Measurements from ENCODE around the gene CNTN4.

DNA sequence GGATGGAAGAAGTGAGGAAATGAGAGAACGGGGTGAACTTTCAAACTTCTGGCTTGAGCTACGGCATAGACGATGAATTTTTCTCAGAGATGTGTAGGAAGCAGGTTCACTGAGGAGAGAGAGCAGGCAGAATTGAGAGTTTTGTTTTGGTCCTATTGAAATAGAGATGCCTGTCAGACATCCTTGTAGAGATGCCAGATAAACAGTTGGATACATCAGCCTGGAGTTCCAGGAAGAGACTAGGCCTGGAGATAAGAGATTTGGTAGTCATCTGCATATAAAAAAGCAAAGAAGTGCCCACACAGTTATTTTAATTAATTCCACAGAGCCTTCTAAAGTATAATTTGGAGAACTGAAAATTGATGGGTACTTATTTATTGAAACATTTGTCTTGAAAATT lies 515.9 kb downstream of the CNTN4 start:
- TF ChIP-seq POLR2A (IDR thresholded peaks at IDR 0.05): no peak
- TF ChIP-seq, protein P1, sequence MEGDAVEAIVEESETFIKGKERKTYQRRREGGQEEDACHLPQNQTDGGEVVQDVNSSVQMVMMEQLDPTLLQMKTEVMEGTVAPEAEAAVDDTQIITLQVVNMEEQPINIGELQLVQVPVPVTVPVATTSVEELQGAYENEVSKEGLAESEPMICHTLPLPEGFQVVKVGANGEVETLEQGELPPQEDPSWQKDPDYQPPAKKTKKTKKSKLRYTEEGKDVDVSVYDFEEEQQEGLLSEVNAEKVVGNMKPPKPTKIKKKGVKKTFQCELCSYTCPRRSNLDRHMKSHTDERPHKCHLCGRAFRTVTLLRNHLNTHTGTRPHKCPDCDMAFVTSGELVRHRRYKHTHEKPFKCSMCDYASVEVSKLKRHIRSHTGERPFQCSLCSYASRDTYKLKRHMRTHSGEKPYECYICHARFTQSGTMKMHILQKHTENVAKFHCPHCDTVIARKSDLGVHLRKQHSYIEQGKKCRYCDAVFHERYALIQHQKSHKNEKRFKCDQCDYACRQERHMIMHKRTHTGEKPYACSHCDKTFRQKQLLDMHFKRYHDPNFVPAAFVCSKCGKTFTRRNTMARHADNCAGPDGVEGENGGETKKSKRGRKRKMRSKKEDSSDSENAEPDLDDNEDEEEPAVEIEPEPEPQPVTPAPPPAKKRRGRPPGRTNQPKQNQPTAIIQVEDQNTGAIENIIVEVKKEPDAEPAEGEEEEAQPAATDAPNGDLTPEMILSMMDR (IDR thresholded peaks at IDR 0.05 in 8 of 11, conservative IDR thresholded peaks at IDR 0.05 in 3 of 11): no peak

Data from spleen (tissue), 7 donors.